Jurkat, Clone E6-1 (cell line): ENCODE measurements around the gene PARM1. TPM values are rescaled to one million over a fixed set of nuclear protein-coding genes. Genes with fewer than 3 reads are reported as not detected.
A peak's percentile ranks its signal among the peaks of the same experiment; 100 is the strongest.

Experiments
- DNase-seq: peaks from one replicate; pipeline ENCODE4 v3.0.0-alpha.2; 2011; ENCODE audit warnings: low read depth, low spot score
- H3K4me3 ChIP-seq: 2 replicates; pipeline ENCODE4 v1.5.1; 2011; ENCODE audit warnings: mild to moderate bottlenecking, low read length, control low read depth, moderate library complexity
- polyA plus RNA-seq: library from polyadenylated mRNA; unstranded; fragments of >200 nt; gene quantifications from one replicate; pipeline ENCODE4 v1.2.1, GENCODE V29; 2012; ENCODE audit warnings: missing spikeins; ENCODE audit not compliant: insufficient read length, insufficient read depth

The PARM1 gene
- 4.4 TPM for polyA plus RNA-seq

- H3K4me3 ChIP-seq = peak within 1 kb of the TSS; percentile 49
- DNase-seq = peak; percentile 45
Observed at GRCh38 chr4:74932832-74933561, at the start of gene PARM1. Gene PARM1, plus strand, starts transcription at chr4:74933116. Its CDS starts 212 bp downstream, at chr4:74933328.

- no peak overlapping the region for H3K4me3 ChIP-seq
- no peak for DNase-seq
Observed at GRCh38 chr4:74884266-74884665, 48.6 kb upstream of the PARM1 start.

GRCh38 chr4:74886484-74886883 is 46.4 kb upstream of the PARM1 start:
- no peak overlapping the region for H3K4me3 ChIP-seq
- no peak for DNase-seq

- no peak overlapping the region for H3K4me3 ChIP-seq
- no peak for DNase-seq
Observed at GRCh38 chr4:74890341-74890740, 42.6 kb upstream of the PARM1 start.

GRCh38 chr4:74891037-74891436 is 41.9 kb upstream of the PARM1 start:
- no peak for DNase-seq
- no peak overlapping the region for H3K4me3 ChIP-seq

GRCh38 chr4:74893171-74893570 is 39.7 kb upstream of the PARM1 start:
- no peak for DNase-seq
- H3K4me3 ChIP-seq = no peak overlapping the region

- H3K4me3 ChIP-seq = no peak overlapping the region
- DNase-seq = no peak
Observed at GRCh38 chr4:74896595-74896994, 36.3 kb upstream of the PARM1 start.

- H3K4me3 ChIP-seq = no peak overlapping the region
- DNase-seq = no peak
Observed at GRCh38 chr4:74897386-74897785, 35.5 kb upstream of the PARM1 start.

GRCh38 chr4:74900862-74901261 is 32.1 kb upstream of the PARM1 start:
- H3K4me3 ChIP-seq = no peak overlapping the region
- DNase-seq = no peak

GRCh38 chr4:74904509-74905065 is 28.3 kb upstream of the PARM1 start:
- no peak overlapping the region for H3K4me3 ChIP-seq
- DNase-seq = no peak

GRCh38 chr4:74906771-74907170 is 26.1 kb upstream of the PARM1 start:
- H3K4me3 ChIP-seq = no peak overlapping the region
- no peak for DNase-seq

GRCh38 chr4:74919783-74920182 is 13.1 kb upstream of the PARM1 start:
- H3K4me3 ChIP-seq = no peak overlapping the region
- DNase-seq = no peak

- H3K4me3 ChIP-seq = no peak overlapping the region
- DNase-seq = no peak
Observed at GRCh38 chr4:74920704-74921103, 12.2 kb upstream of the PARM1 start.

GRCh38 chr4:74921490-74921889 is 11.4 kb upstream of the PARM1 start:
- no peak for DNase-seq
- H3K4me3 ChIP-seq = no peak overlapping the region

- DNase-seq = no peak
- no peak overlapping the region for H3K4me3 ChIP-seq
Observed at GRCh38 chr4:74926007-74926406, 6.9 kb upstream of the PARM1 start.

GRCh38 chr4:74930162-74930561 is 2.8 kb upstream of the PARM1 start:
- DNase-seq = no peak

GRCh38 chr4:74931376-74931775 is 1.5 kb upstream of the PARM1 start:
- H3K4me3 ChIP-seq = no peak overlapping the region
- no peak for DNase-seq

More at GRCh38 chr4:74930162-74930561, 2.8 kb upstream of the PARM1 start:
- H3K4me3 ChIP-seq = no peak overlapping the region

GRCh38 chr4:74932010-74932409 is 906 bp upstream of the PARM1 start:
- no peak overlapping the region for H3K4me3 ChIP-seq
- DNase-seq = no peak

- no peak for DNase-seq
- H3K4me3 ChIP-seq = peak overlapping the region; percentile 49
Observed at GRCh38 chr4:74933562-74934015, 673 bp downstream of the PARM1 start.

- no peak for DNase-seq
- no peak overlapping the region for H3K4me3 ChIP-seq
Observed at GRCh38 chr4:74934016-74934831, 1.3 kb downstream of the PARM1 start.
